Endothelial cell of umbilical vein (primary cell): ENCODE data around the gene PCDHGC3. TPM values are rescaled to one million over a fixed set of nuclear protein-coding genes. Genes with fewer than 3 reads are reported as not detected.
A peak's percentile ranks its signal among the peaks of the same experiment; 100 is the strongest.

Source experiments
- BruUV-seq: library from RNA; stranded (reverse); fragments of 400-500 nt; replicated peaks from 2 replicates; lab custom pipeline; 2021; lab: Mats Ljungman, UMichigan
- CTCF ChIA-PET: fragments of 300-600, 350-600 bp; sonication (Branson Sonifier 250); formaldehyde crosslinking; loops from one replicate; lab custom pipeline; 2021; ENCODE audit warnings: antibody characterized with exemption, inconsistent platforms; lab: Charles Lee
- POLR2A ChIA-PET: fragments of 300-600, 350-600 bp; sonication (Branson Sonifier 250); formaldehyde crosslinking; loops from one replicate; lab custom pipeline; 2021; ENCODE audit warnings: antibody characterized with exemption, inconsistent platforms; lab: Charles Lee
- DNase-seq: peaks from one replicate; pipeline ENCODE4 v3.0.0-alpha.2; 2011; ENCODE audit warnings: low read depth, low spot score
- FAIRE-seq: peaks from 2 replicates; lab custom pipeline; 2011; peaks lifted over from hg19 to GRCh38; lab: Jason Lieb, UNC
- H2AFZ ChIP-seq: 2 replicates; pipeline ENCODE4 v1.6.0; 2012; ENCODE audit warnings: low read depth, low read length, control low read depth, inconsistent platforms
- H3K27ac ChIP-seq: 2 replicates; pipeline ENCODE4 v1.5.1; 2011; ENCODE audit warnings: low read depth, mild to moderate bottlenecking, control low read depth, low read length, moderate library complexity; ENCODE audit not compliant: insufficient read depth
- H3K27me3 ChIP-seq, 2 experiments: 2 replicates each; pipeline versions ENCODE4 v1.6.0 to v1.6.1; 2011; ENCODE audit warnings: low read length in 2 of 2, mixed read lengths in 1 of 2; ENCODE audit not compliant: control insufficient read depth in 2 of 2, insufficient read depth in 2 of 2
- H3K36me3 ChIP-seq, 2 experiments: 2 replicates in 1 of 2; 3 replicates in 1 of 2; pipeline ENCODE4 v1.5.1; 2011; ENCODE audit warnings: low read length in 2 of 2, mild to moderate bottlenecking in 1 of 2, moderate library complexity in 1 of 2; ENCODE audit not compliant: control insufficient read depth in 2 of 2, insufficient read depth in 2 of 2; ENCODE audit errors: extremely low read depth in 1 of 2
- H3K4me1 ChIP-seq: 3 replicates; pipeline ENCODE4 v1.5.1; 2011; ENCODE audit warnings: mild to moderate bottlenecking, low read length; ENCODE audit not compliant: control insufficient read depth, insufficient read depth; ENCODE audit errors: extremely low read depth
- H3K4me2 ChIP-seq: 2 replicates; pipeline ENCODE4 v1.6.1; 2011; ENCODE audit warnings: low read length, control low read depth, mixed read lengths; ENCODE audit not compliant: insufficient read depth
- H3K4me3 ChIP-seq, 3 experiments: fragments of 200-600 bp in 1 of 3; sonication (generic), shearing (Covaris generic) in 1 of 3; replicated peaks in 1 of 3; 2 replicates each; pipeline ENCODE4 v1.5.1; 2011 to 2016; ENCODE audit warnings: control low read depth in 3 of 3, low read length in 3 of 3, mild to moderate bottlenecking in 2 of 3, inconsistent platforms in 1 of 3, low read depth in 1 of 3, moderate library complexity in 1 of 3; ENCODE audit not compliant: insufficient read depth in 1 of 3
- H3K79me2 ChIP-seq: 2 replicates; pipeline ENCODE4 v1.6.0; 2012; ENCODE audit warnings: low read length, inconsistent platforms; ENCODE audit not compliant: control insufficient read depth, insufficient read depth
- H3K9ac ChIP-seq: replicated peaks from 2 replicates; pipeline ENCODE3; 2011; ENCODE audit warnings: low read length, control low read depth; ENCODE audit not compliant: insufficient read depth; ENCODE audit errors: extremely low read depth
- H3K9me1 ChIP-seq: replicated peaks from 3 replicates; pipeline ENCODE4 v1.6.0; 2011; ENCODE audit warnings: mild to moderate bottlenecking, low read length; ENCODE audit not compliant: control insufficient read depth, insufficient read depth; ENCODE audit errors: extremely low read depth
- H3K9me3 ChIP-seq: replicated peaks from 2 replicates; pipeline ENCODE4 v1.5.1; 2012; ENCODE audit warnings: low read length, inconsistent platforms; ENCODE audit not compliant: control insufficient read depth, insufficient read depth
- H4K20me1 ChIP-seq: replicated peaks from 2 replicates; pipeline ENCODE3; 2011; ENCODE audit warnings: mild to moderate bottlenecking, low read length; ENCODE audit not compliant: control insufficient read depth, insufficient read depth; ENCODE audit errors: extremely low read depth
- CTCF ChIP-seq, 2 donors: IDR thresholded peaks; 1 replicate in 1 of 2; 2 replicates in 1 of 2; pipeline ENCODE4 v1.5.1; 2011; ENCODE audit warnings: low read length in 2 of 2, mild to moderate bottlenecking in 2 of 2, moderate library complexity in 2 of 2, control low read depth in 1 of 2, inconsistent platforms in 1 of 2, low read depth in 1 of 2; ENCODE audit not compliant: insufficient read depth in 1 of 2; ENCODE audit errors: extremely low read depth in 1 of 2
- JUN ChIP-seq: IDR thresholded peaks from 2 replicates; pipeline ENCODE4 v1.6.1; 2011; ENCODE audit warnings: borderline replicate concordance, low read depth; ENCODE audit not compliant: insufficient read length, insufficient read depth
- dilution Hi-C: fragments of 300-500 bp; cut with MboI; formaldehyde crosslinking; loops from one replicate; pipeline ENCODE4 v1.15.0; 2019; ENCODE audit warnings: low sequenced_read_pairs; ENCODE audit not compliant: extremely low pct_ligation_motif_present
- intact Hi-C: fragments of 100-400 bp; cut with micrococcal nuclease; formaldehyde crosslinking; loops from one replicate; pipeline ENCODE4 v1.10.0; 2022
- polyA plus RNA-seq, 4 experiments: library from polyadenylated mRNA; depleted of rRNA in 3 of 4; stranded (reverse) in 3 of 4; unstranded in 1 of 4; fragments of >200 nt; gene quantifications; 2 replicates each; pipeline versions ENCODE4 v1.2.1 to v1.2.3, GENCODE V29; 2011 to 2012; ENCODE audit warnings: missing spikeins in 1 of 4
- total RNA-seq: library from RNA; stranded (reverse); gene quantifications from 2 replicates; pipeline ENCODE4 v1.2.3, GENCODE V29; 2021

Gene PCDHGC3
- total and polyA plus RNA-seq, 2 donors (not counting 3 experiments of a cell fraction or from before 2014, with no cell fraction given) = 9.2 to 36.1 TPM

DNA sequence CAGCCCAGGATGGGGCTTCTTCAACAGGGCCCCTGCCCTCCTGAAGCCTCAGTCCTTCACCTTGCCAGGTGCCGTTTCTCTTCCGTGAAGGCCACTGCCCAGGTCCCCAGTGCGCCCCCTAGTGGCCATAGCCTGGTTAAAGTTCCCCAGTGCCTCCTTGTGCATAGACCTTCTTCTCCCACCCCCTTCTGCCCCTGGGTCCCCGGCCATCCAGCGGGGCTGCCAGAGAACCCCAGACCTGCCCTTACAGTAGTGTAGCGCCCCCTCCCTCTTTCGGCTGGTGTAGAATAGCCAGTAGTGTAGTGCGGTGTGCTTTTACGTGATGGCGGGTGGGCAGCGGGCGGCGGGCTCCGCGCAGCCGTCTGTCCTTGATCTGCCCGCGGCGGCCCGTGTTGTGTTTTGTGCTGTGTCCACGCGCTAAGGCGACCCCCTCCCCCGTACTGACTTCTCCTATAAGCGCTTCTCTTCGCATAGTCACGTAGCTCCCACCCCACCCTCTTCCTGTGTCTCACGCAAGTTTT, 36.7 kb downstream of the PCDHGC3 start:
- intact Hi-C loops (loop anchor here (1.0 to 2.0 kb wide), 2 partner anchors 36 to 48 kb away; no protein-coding TSS in a partner anchor), dilution Hi-C loops (no loop called here)
- Histone ChIP-seq H2AFZ (peak overlapping the region; percentile 4), H3K79me2 (no peaks in the 10 kb centered on the region), H3K27ac (peak overlapping the region; percentile 19), H3K4me1 (peaks cover 31% of the 10 kb centered on the region), H3K9ac (peak overlapping the region; percentile 30), H4K20me1 (no peaks in the 10 kb centered on the region), H3K4me2 (peak overlapping the region; percentile 71), H3K27me3 (no peaks in the 10 kb centered on the region), H3K9me1 (no peaks in the 10 kb centered on the region), H3K9me3 (no peaks in the 10 kb centered on the region), H3K4me3 (peak overlapping the region; percentile 44 to 51 (median 49)), H3K36me3 (peaks cover 2 to 8% of the 10 kb centered on the region in 2 experiments)
- POLR2A ChIA-PET = interaction anchor here (1.3 kb wide), 1 partner anchor 9 kb away, joined by 3 read pairs; no protein-coding TSS in a partner anchor
- no TSS peak for BruUV-seq
- FAIRE-seq = peak; percentile 31
- TF ChIP-seq CTCF (IDR thresholded peaks at IDR 0.05; ENCODE audit: extremely low read depth in 1 of 2, insufficient read depth in 1 of 2, low read depth in 1 of 2, low read length in 2 of 2) = peak; percentile 89 to 94
- no peak for TF ChIP-seq JUN
- peak; percentile 76 for DNase-seq
- CTCF ChIA-PET = interaction anchor here (1.0 to 9.8 kb wide), 22 partner anchors 9 to 289 kb away, joined by 3 to 158 read pairs (median 10); partner anchors contain the start of genes PCDHB14, PCDHGA10, PCDHGA11 and PCDHGA12
